ENCODE results near the gene UGT1A4.

GRCh38 chr2:233743464-233744259 lies 25.1 kb downstream of the UGT1A4 start:
- no peak for TF ChIP-seq CTCF (IDR thresholded peaks at IDR 0.05)
- TF ChIP-seq POLR2A (IDR thresholded peaks at IDR 0.05): no peak

All from vagina (tissue), 2 donors.